B cell (primary cell): ENCODE results near the gene DERA. TPM values are rescaled to one million over a fixed set of nuclear protein-coding genes. Genes with fewer than 3 reads are reported as not detected.

Experiments used
- ATAC-seq: fragments of 200-7000 bp; cut with Tn5 transposase; one replicate; pipeline ENCODE4 v1.10.0; 2021; ENCODE audit warnings: low read depth, mild to moderate bottlenecking, moderate number of reproducible peaks, moderate library complexity
- CTCF ChIA-PET: fragments of 350-600 bp; sonication (Branson Sonifier 250); formaldehyde crosslinking; loops from one replicate; lab custom pipeline; 2021; ENCODE audit warnings: antibody characterized with exemption, inconsistent platforms; lab: Charles Lee
- POLR2A ChIA-PET: fragments of 350-600 bp; sonication (Branson Sonifier 250); formaldehyde crosslinking; loops from one replicate; lab custom pipeline; 2021; ENCODE audit warnings: antibody characterized with exemption; lab: Charles Lee
- DNase-seq: peaks from one replicate; pipeline ENCODE4 v3.0.0; 2013
- H2AFZ ChIP-seq: 2 replicates; pipeline ENCODE4 v1.6.1; 2012; ENCODE audit warnings: mild to moderate bottlenecking, low read depth, low read length; ENCODE audit not compliant: insufficient read depth, poor library complexity, severe bottlenecking
- H3K27ac ChIP-seq, 2 donors: 1 replicate in 1 of 2; 2 replicates in 1 of 2; pipeline ENCODE4 v1.5.1; 2012 to 2013; ENCODE audit warnings: low read length in 2 of 2, mild to moderate bottlenecking in 2 of 2, moderate library complexity in 1 of 2
- H3K27me3 ChIP-seq, 4 experiments: fragments of 200-600 bp in 1 of 4; sonication (generic) in 1 of 4; replicated peaks in 1 of 4; 1 replicate in 2 of 4; 2 replicates in 2 of 4; pipeline versions ENCODE4 v1.6.1 to v1.7.0; 2013 to 2016; ENCODE audit warnings: low read length in 3 of 4, mild to moderate bottlenecking in 2 of 4, mixed read lengths in 1 of 4, moderate library complexity in 1 of 4; ENCODE audit not compliant: insufficient read depth in 4 of 4, control insufficient read depth in 3 of 4; ENCODE audit errors: control extremely low read depth in 1 of 4
- H3K36me3 ChIP-seq, 2 experiments: replicated peaks in 1 of 2; 1 replicate in 1 of 2; 2 replicates in 1 of 2; pipeline versions ENCODE4 v1.6.1 to v1.7.1; 2013; ENCODE audit warnings: low read length in 1 of 2; ENCODE audit not compliant: insufficient read depth in 2 of 2, control insufficient read depth in 1 of 2; ENCODE audit errors: control extremely low read depth in 1 of 2, extremely low read depth in 1 of 2
- H3K4me1 ChIP-seq, 2 donors: fragments of 200-600 bp in 1 of 2; sonication (generic) in 1 of 2; 1 replicate in 1 of 2; 2 replicates in 1 of 2; pipeline versions ENCODE4 v1.5.1 to v1.6.1; 2013 to 2017; ENCODE audit warnings: low read length in 2 of 2; ENCODE audit not compliant: control insufficient read depth in 2 of 2, insufficient read depth in 2 of 2
- H3K4me2 ChIP-seq: replicated peaks from 2 replicates; pipeline ENCODE3; 2012; ENCODE audit warnings: mild to moderate bottlenecking, low read depth, low read length; ENCODE audit not compliant: poor library complexity, severe bottlenecking
- H3K4me3 ChIP-seq, 5 experiments: fragments of 200-600 bp in 1 of 5; sonication (generic) in 1 of 5; 1 replicate in 3 of 5; 2 replicates in 2 of 5; pipeline versions ENCODE4 v1.5.1 to v1.7.0; 2011 to 2016; ENCODE audit warnings: low read length in 4 of 5, mild to moderate bottlenecking in 4 of 5, low read depth in 2 of 5, control low read depth in 1 of 5, moderate library complexity in 1 of 5; ENCODE audit not compliant: insufficient read depth in 1 of 5; ENCODE audit errors: control extremely low read depth in 1 of 5, extremely low read depth in 1 of 5
- H3K79me2 ChIP-seq: fragments of 200-600 bp; sonication (generic); one replicate; pipeline ENCODE4 v1.6.0; 2016; ENCODE audit warnings: low read length; ENCODE audit not compliant: control insufficient read depth, insufficient read depth
- H3K9ac ChIP-seq: fragments of 200-600 bp; sonication (generic); 2 replicates; pipeline ENCODE4 v1.6.1; 2017; ENCODE audit warnings: mild to moderate bottlenecking, low read length, moderate library complexity
- H3K9me3 ChIP-seq, 3 donors: one replicate each; pipeline versions ENCODE4 v1.6.1 to v1.7.1; 2013; ENCODE audit warnings: low read length in 2 of 3; ENCODE audit not compliant: control insufficient read depth in 2 of 3, insufficient read depth in 1 of 3; ENCODE audit errors: control extremely low read depth in 1 of 3
- H4K20me1 ChIP-seq: 2 replicates; pipeline ENCODE4 v1.6.0; 2012; ENCODE audit warnings: mild to moderate bottlenecking, low read length; ENCODE audit not compliant: insufficient read depth, control insufficient read depth, poor library complexity, severe bottlenecking
- H3K27ac Mint-ChIP-seq: one replicate; pipeline ENCODE4 v1.8.0; 2021; ENCODE audit warnings: mixed read lengths
- H3K27me3 Mint-ChIP-seq: one replicate; pipeline ENCODE4 v1.8.0; 2021; ENCODE audit warnings: mixed read lengths
- H3K4me1 Mint-ChIP-seq: one replicate; pipeline ENCODE4 v1.8.0; 2021; ENCODE audit warnings: mixed read lengths
- H3K4me3 Mint-ChIP-seq: one replicate; pipeline ENCODE4 v1.8.0; 2021; ENCODE audit warnings: mixed read lengths
- H3K9me3 Mint-ChIP-seq: one replicate; pipeline ENCODE4 v1.8.0; 2022; ENCODE audit warnings: mixed read lengths; ENCODE audit not compliant: insufficient read depth
- CTCF ChIP-seq: fragments of 200-600 bp; IDR thresholded peaks from one replicate; pipeline ENCODE4 v1.8.0; 2022; ENCODE audit warnings: antibody characterized with exemption, mild to moderate bottlenecking
- EZH2 ChIP-seq: IDR thresholded peaks from 2 replicates; pipeline ENCODE4 v1.6.1; 2012; ENCODE audit warnings: borderline replicate concordance, low read depth, mild to moderate bottlenecking, moderate library complexity, low read length; ENCODE audit not compliant: insufficient read depth, poor library complexity, severe bottlenecking
- WGBS: methylation state at CpG from one replicate; pipeline ENCODE4 v1.1.5; 2013; ENCODE audit warnings: missing lambda C conversion rate; ENCODE audit not compliant: insufficient coverage; 5-methylcytosine and 5-hydroxymethylcytosine counted together
- intact Hi-C: fragments of 100-400 bp; cut with micrococcal nuclease; formaldehyde crosslinking; loops from one replicate; pipeline ENCODE4 v1.10.0; 2022
- polyA plus RNA-seq: library from polyadenylated mRNA; depleted of rRNA; stranded (reverse); fragments of >200 nt; gene quantifications from 2 replicates; pipeline ENCODE4 v1.2.3, GENCODE V29; 2012
- total RNA-seq, 2 donors: library from RNA; stranded (reverse); fragments of 120-200 nt in 1 of 2; gene quantifications; 1 replicate in 1 of 2; 2 replicates in 1 of 2; pipeline versions ENCODE4 v1.2.3 to v1.2.4, GENCODE V29; 2013 to 2022

Gene DERA
- total and polyA plus RNA-seq, 2 donors (not counting 1 experiment from before 2014, with no cell fraction given) = 9.4 to 20.5 TPM

- Histone ChIP-seq H3K4me2 (no peak overlapping the region), H3K4me3 (no peak overlapping the region), H3K27ac (no peak overlapping the region), H3K27me3 (no peaks in the 10 kb centered on the region), H3K9ac (no peak overlapping the region), H2AFZ (no peak overlapping the region), H3K4me1 (no peaks in the 10 kb centered on the region), H4K20me1 (peaks cover 7% of the 10 kb centered on the region), H3K79me2 (peaks cover 9% of the 10 kb centered on the region), H3K36me3 (peaks cover 19 to 30% of the 10 kb centered on the region in 2 experiments), H3K9me3 (no peaks in the 10 kb centered on the region)
- ATAC-seq (no peak), DNase-seq (no peak)
- H3K4me3 Mint-ChIP-seq = no peak overlapping the region
- POLR2A ChIA-PET = no interaction called here
- intact Hi-C loops = no loop called here
- no peaks in the 10 kb centered on the region for H3K9me3 Mint-ChIP-seq
- peaks cover 2% of the 10 kb centered on the region for H3K4me1 Mint-ChIP-seq
- no CpG with 5 or more reads among the region's 3 CpGs for WGBS
- H3K27me3 Mint-ChIP-seq = no peaks in the 10 kb centered on the region
- H3K27ac Mint-ChIP-seq = no peak overlapping the region
- CTCF ChIA-PET = interaction anchor here (1.0 kb wide), 1 partner anchor 361 kb away, joined by 4 read pairs; no protein-coding TSS in a partner anchor
- TF ChIP-seq EZH2 (no peak), CTCF (no peak)
Observed at GRCh38 chr12:15893260-15893659, 17.9 kb upstream of the DERA start.

- Histone ChIP-seq H3K27me3 (no peaks in the 10 kb centered on the region), H3K4me2 (no peak overlapping the region), H2AFZ (no peak overlapping the region), H4K20me1 (no peaks in the 10 kb centered on the region), H3K4me1 (no peaks in the 10 kb centered on the region), H3K36me3 (peaks cover 24 to 37% of the 10 kb centered on the region in 2 experiments), H3K79me2 (no peaks in the 10 kb centered on the region), H3K9me3 (no peaks in the 10 kb centered on the region), H3K9ac (no peak overlapping the region), H3K27ac (peak overlapping the region in 1 of 2 donors; percentile 14), H3K4me3 (no peak overlapping the region)
- ChIA-PET POLR2A (no interaction called here), CTCF (interaction anchor here (0.8 to 3.3 kb wide), 9 partner anchors 8 to 364 kb away, joined by 3 to 38 read pairs (median 9); partner anchors contain the start of gene DERA)
- Mint-ChIP-seq H3K9me3 (no peaks in the 10 kb centered on the region), H3K27me3 (no peaks in the 10 kb centered on the region), H3K4me3 (no peak overlapping the region), H3K27ac (no peak overlapping the region), H3K4me1 (peaks cover 3% of the 10 kb centered on the region)
- WGBS = no CpG with 5 or more reads among the region's 1 CpG
- ATAC-seq = no peak
- intact Hi-C loops = loop anchor here (5.0 kb wide), 1 partner anchor 110 kb away; the partner anchor contains the start of gene EPS8
- no peak for DNase-seq
- no peak for TF ChIP-seq CTCF
- TF ChIP-seq EZH2 = no peak
Observed at GRCh38 chr12:15896867-15897266, 14.3 kb upstream of the DERA start.
